ENCODE data around the gene CCN2.

Gene CCN2

GRCh38 chr6:131950767-131951575, at the start of gene CCN2:
TSS of gene CCN2 (minus strand) at chr6:131951372. CDS start at chr6:131951172, 200 bp downstream.
- DNase-seq (ENCODE audit: low read depth): no peak

GRCh38 chr6:132000296-132000695, 49.1 kb upstream of the CCN2 start:
- no peak for DNase-seq (ENCODE audit: low read depth)

- no peak for DNase-seq (ENCODE audit: low read depth)
These were observed 48.5 kb upstream of the CCN2 start for GRCh38 chr6:131999545-132000146.

GRCh38 chr6:131998255-131998982, 47.2 kb upstream of the CCN2 start:
- DNase-seq (ENCODE audit: low read depth): no peak

- DNase-seq (ENCODE audit: low read depth): no peak
These were observed 46.4 kb upstream of the CCN2 start for GRCh38 chr6:131997429-131998153.

- no peak for DNase-seq (ENCODE audit: low read depth)
These were observed 44.7 kb upstream of the CCN2 start for GRCh38 chr6:131995917-131996316.

- DNase-seq (ENCODE audit: low read depth): no peak
These were observed 41.4 kb upstream of the CCN2 start for GRCh38 chr6:131992557-131992956.

- DNase-seq (ENCODE audit: low read depth): no peak
These were observed 37.9 kb upstream of the CCN2 start for GRCh38 chr6:131989036-131989435.

GRCh38 chr6:131982740-131983259, 31.6 kb upstream of the CCN2 start:
- no peak for DNase-seq (ENCODE audit: low read depth)

- DNase-seq (ENCODE audit: low read depth): no peak
These were observed 30.4 kb upstream of the CCN2 start for GRCh38 chr6:131981624-131981978.

GRCh38 chr6:131980791-131981623, 29.8 kb upstream of the CCN2 start:
- DNase-seq (ENCODE audit: low read depth): no peak

GRCh38 chr6:131980338-131980790, 29.2 kb upstream of the CCN2 start:
- no peak for DNase-seq (ENCODE audit: low read depth)

- no peak for DNase-seq (ENCODE audit: low read depth)
These were observed 28.6 kb upstream of the CCN2 start for GRCh38 chr6:131979515-131980337.

- no peak for DNase-seq (ENCODE audit: low read depth)
These were observed 27.4 kb upstream of the CCN2 start for GRCh38 chr6:131978522-131978921.

- DNase-seq (ENCODE audit: low read depth): no peak
These were observed 25.4 kb upstream of the CCN2 start for GRCh38 chr6:131976545-131977061.

GRCh38 chr6:131972741-131973140, 21.6 kb upstream of the CCN2 start:
- DNase-seq (ENCODE audit: low read depth): no peak

GRCh38 chr6:131970076-131970859, 19.1 kb upstream of the CCN2 start:
- DNase-seq (ENCODE audit: low read depth): no peak

- DNase-seq (ENCODE audit: low read depth): no peak
These were observed 17.5 kb upstream of the CCN2 start for GRCh38 chr6:131968656-131969055.

GRCh38 chr6:131967948-131968347, 16.8 kb upstream of the CCN2 start:
- no peak for DNase-seq (ENCODE audit: low read depth)

All from stimulated activated CD8-positive, alpha-beta memory T cell treated with anti-CD3 and anti-CD28 coated beads, Interleukin-7, amount 100 ng/mL, for 24 hours (primary cell).